ENCODE data around the gene GLA.

DNA sequence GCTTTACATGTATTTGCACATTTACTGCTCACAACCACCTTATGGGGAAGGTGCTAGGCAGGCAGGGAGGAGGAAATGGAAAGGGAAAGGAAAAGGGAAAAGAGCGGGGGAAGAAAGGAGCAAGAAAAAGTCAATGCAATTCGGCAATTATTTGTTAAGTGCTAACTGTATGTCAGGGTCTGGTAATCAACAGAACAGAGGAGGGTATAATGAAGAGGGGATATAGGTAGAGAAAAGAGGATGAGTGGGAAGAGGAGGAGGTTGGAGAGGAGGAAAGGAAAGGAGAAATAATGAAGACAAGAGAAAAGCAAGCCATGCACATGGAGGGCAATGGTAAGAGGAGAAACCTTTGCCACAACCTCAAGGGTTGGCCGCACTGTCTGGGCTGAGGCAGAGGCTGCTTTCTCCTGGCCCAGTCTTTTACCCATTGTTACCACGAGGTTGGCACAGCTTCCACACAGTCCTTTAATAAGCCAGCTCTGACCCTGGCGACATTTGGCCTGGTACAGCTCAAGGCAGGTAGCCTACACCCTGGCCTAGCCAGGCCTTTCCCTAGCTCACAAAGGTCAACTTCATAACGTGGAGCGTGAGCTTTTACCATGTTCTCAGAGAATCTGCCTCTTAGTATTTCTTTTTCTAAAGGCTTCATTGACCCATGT, 22.6 kb downstream of the GLA start:
- TF ChIP-seq CTCF (IDR thresholded peaks at IDR 0.05) (no peak), EP300 (IDR thresholded peaks at IDR 0.05) (no peak), POLR2A (IDR thresholded peaks at IDR 0.05) (no peak), POLR2AphosphoS5 (IDR thresholded peaks at IDR 0.05) (no peak)
